PFSK-1 (cell line): ENCODE measurements around the gene TCF4.

ENCODE experiments used
- POLR2AphosphoS5 ChIP-seq: IDR thresholded peaks from 2 replicates; pipeline ENCODE4 v1.6.1; 2012; ENCODE audit warnings: low read depth, mild to moderate bottlenecking, control low read depth, low read length, moderate library complexity
- SIN3A ChIP-seq: IDR thresholded peaks from 2 replicates; pipeline ENCODE4 v1.6.1; 2012; ENCODE audit warnings: mild to moderate bottlenecking, low read length, moderate library complexity, borderline replicate concordance; ENCODE audit not compliant: insufficient read depth
- TAF1 ChIP-seq: IDR thresholded peaks from 2 replicates; pipeline ENCODE4 v1.6.1; 2012; ENCODE audit warnings: low read length, control low read depth, borderline replicate concordance; ENCODE audit not compliant: insufficient read depth
- TF ChIP-seq, protein P1 (sequence below), 2 experiments: IDR thresholded peaks; 2 replicates each; pipeline versions ENCODE4 v1.6.1 to v1.8.0; 2011 to 2012; ENCODE audit warnings: low read depth in 2 of 2, low read length in 2 of 2, control low read depth in 1 of 2, inconsistent platforms in 1 of 2, mild to moderate bottlenecking in 1 of 2, moderate library complexity in 1 of 2; ENCODE audit not compliant: insufficient read depth in 1 of 2

DNA sequence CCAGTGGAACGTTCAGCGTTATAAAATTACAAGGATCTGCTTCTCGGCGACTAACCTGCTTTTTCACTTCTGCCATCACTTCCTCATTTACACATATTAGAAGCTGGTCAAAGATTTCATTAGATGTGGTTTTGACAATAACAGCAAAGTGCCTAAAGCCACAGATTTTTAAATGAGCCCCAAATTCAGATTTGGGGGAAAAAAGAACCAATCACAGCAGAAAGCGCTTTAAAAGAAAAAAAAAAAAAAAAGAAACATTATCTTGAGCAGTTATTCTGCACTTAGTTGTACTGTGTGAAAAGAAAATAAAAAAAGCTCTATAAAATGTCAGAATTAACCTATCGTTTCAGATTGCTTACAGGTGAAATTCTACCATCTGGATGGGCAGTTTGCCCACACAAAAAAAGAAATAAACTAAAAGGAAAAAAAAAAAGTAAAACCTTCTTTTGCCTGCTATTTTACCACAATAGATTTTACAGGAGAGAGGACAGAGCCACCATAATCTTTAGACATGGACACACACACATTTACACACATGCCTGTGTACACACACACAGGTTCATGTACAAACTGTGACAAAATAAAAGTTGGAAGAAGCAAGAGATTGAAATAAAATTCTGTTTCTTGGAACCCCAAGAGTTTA is 167.2 kb downstream of the TCF4 start:
- TF ChIP-seq, protein P1, sequence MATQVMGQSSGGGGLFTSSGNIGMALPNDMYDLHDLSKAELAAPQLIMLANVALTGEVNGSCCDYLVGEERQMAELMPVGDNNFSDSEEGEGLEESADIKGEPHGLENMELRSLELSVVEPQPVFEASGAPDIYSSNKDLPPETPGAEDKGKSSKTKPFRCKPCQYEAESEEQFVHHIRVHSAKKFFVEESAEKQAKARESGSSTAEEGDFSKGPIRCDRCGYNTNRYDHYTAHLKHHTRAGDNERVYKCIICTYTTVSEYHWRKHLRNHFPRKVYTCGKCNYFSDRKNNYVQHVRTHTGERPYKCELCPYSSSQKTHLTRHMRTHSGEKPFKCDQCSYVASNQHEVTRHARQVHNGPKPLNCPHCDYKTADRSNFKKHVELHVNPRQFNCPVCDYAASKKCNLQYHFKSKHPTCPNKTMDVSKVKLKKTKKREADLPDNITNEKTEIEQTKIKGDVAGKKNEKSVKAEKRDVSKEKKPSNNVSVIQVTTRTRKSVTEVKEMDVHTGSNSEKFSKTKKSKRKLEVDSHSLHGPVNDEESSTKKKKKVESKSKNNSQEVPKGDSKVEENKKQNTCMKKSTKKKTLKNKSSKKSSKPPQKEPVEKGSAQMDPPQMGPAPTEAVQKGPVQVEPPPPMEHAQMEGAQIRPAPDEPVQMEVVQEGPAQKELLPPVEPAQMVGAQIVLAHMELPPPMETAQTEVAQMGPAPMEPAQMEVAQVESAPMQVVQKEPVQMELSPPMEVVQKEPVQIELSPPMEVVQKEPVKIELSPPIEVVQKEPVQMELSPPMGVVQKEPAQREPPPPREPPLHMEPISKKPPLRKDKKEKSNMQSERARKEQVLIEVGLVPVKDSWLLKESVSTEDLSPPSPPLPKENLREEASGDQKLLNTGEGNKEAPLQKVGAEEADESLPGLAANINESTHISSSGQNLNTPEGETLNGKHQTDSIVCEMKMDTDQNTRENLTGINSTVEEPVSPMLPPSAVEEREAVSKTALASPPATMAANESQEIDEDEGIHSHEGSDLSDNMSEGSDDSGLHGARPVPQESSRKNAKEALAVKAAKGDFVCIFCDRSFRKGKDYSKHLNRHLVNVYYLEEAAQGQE (IDR thresholded peaks at IDR 0.05; ENCODE audit: insufficient read depth in 1 of 2, low read depth in 2 of 2, low read length in 2 of 2): no peak
- TF ChIP-seq POLR2AphosphoS5 (no peak), TAF1 (no peak), SIN3A (no peak)
